HepG2 (cell line): ENCODE measurements around the gene PSKH1. TPM values are rescaled to one million over a fixed set of nuclear protein-coding genes. Genes with fewer than 3 reads are reported as not detected.

Experiments
- ATAC-seq: fragments of 200-7000 bp; cut with Tn5 transposase; 3 replicates; pipeline ENCODE4 v1.9.1; 2020; ENCODE audit warnings: mild to moderate bottlenecking, moderate library complexity
- BruUV-seq: library from RNA; stranded (reverse); fragments of 400-500 nt; replicated peaks from 2 replicates; lab custom pipeline; 2021; lab: Mats Ljungman, UMichigan
- CTCF ChIA-PET: fragments of 300-600 bp; formaldehyde crosslinking; extraction: SDS; loops from one replicate; lab custom pipeline; 2021; ENCODE audit warnings: low total read pairs, inconsistent platforms, low intra/inter-chr PET ratio; lab: Yijun Ruan, JAX
- POLR2A ChIA-PET: fragments of 350-600 bp; sonication (Branson Sonifier 250); formaldehyde crosslinking; loops from one replicate; lab custom pipeline; 2020; ENCODE audit warnings: antibody characterized with exemption, inconsistent platforms; lab: Yijun Ruan, JAX
- DNase-seq: peaks from one replicate; pipeline ENCODE4 v3.0.0-alpha.2; 2015; ENCODE audit warnings: low spot score
- FAIRE-seq: peaks from 3 replicates; lab custom pipeline; 2011; peaks lifted over from hg19 to GRCh38; lab: Jason Lieb, UNC
- H2AFZ ChIP-seq: one replicate; pipeline ENCODE4 v1.6.1; 2011; ENCODE audit warnings: low read length, inconsistent platforms
- H3K27ac ChIP-seq: fragments of 300-600 bp; 3 replicates; pipeline ENCODE4 v1.8.0; 2011; ENCODE audit warnings: mixed run types, mild to moderate bottlenecking, mixed read lengths, low read length, inconsistent platforms; ENCODE audit not compliant: insufficient read depth; ENCODE audit errors: extremely low read length
- H3K27me3 ChIP-seq, 2 experiments: fragments of 200-600 bp in 1 of 2; 2 replicates in 1 of 2; 3 replicates in 1 of 2; pipeline versions ENCODE4 v1.6.0 to v1.8.0; 2011; ENCODE audit warnings: low read length in 2 of 2, mild to moderate bottlenecking in 2 of 2, moderate library complexity in 2 of 2, inconsistent platforms in 1 of 2; ENCODE audit not compliant: insufficient read depth in 2 of 2, control insufficient read depth in 1 of 2
- H3K36me3 ChIP-seq, 2 experiments: fragments of 200-600 bp in 1 of 2; replicated peaks in 1 of 2; 2 replicates in 1 of 2; 3 replicates in 1 of 2; pipeline versions ENCODE4 v1.5.1 to v1.8.0; 2011; ENCODE audit warnings: low read length in 2 of 2, inconsistent platforms in 1 of 2; ENCODE audit not compliant: insufficient read depth in 2 of 2, control insufficient read depth in 1 of 2
- H3K4me1 ChIP-seq: 2 replicates; pipeline ENCODE4 v1.5.1; 2012; ENCODE audit warnings: low read length, inconsistent platforms; ENCODE audit not compliant: insufficient read depth
- H3K4me2 ChIP-seq: 2 replicates; pipeline ENCODE4 v1.6.0; 2011; ENCODE audit warnings: low read depth, low read length, inconsistent platforms
- H3K4me3 ChIP-seq, 3 experiments: fragments of 200-600 bp in 1 of 3; sonication (generic), shearing (Covaris generic) in 1 of 3; replicated peaks in 1 of 3; 2 replicates each; pipeline ENCODE4 v1.5.1; 2011 to 2016; ENCODE audit warnings: low read length in 3 of 3, inconsistent platforms in 2 of 3, low read depth in 2 of 3, mild to moderate bottlenecking in 2 of 3, control low read depth in 1 of 3, mixed read lengths in 1 of 3; ENCODE audit not compliant: insufficient read depth in 1 of 3
- H3K79me2 ChIP-seq: one replicate; pipeline ENCODE4 v1.6.1; 2011; ENCODE audit warnings: low read length, inconsistent platforms; ENCODE audit not compliant: insufficient read depth
- H3K9ac ChIP-seq: 2 replicates; pipeline ENCODE4 v1.6.0; 2011; ENCODE audit warnings: mild to moderate bottlenecking, low read depth, low read length, inconsistent platforms; ENCODE audit not compliant: insufficient read depth
- H3K9me3 ChIP-seq: 2 replicates; pipeline ENCODE4 v1.5.1; 2012; ENCODE audit warnings: mild to moderate bottlenecking, low read length
- H4K20me1 ChIP-seq: 2 replicates; pipeline ENCODE4 v1.6.0; 2011; ENCODE audit warnings: inconsistent platforms, mild to moderate bottlenecking, low read length, moderate library complexity; ENCODE audit not compliant: insufficient read depth
- CTCF ChIP-seq: sonication (generic); formaldehyde crosslinking; IDR thresholded peaks from 2 replicates; pipeline ENCODE4 v1.5.0; 2020; ENCODE audit warnings: mild to moderate bottlenecking, missing genetic modification reagents, moderate library complexity
- FOXC1 ChIP-seq: sonication (generic); formaldehyde crosslinking; IDR thresholded peaks from 2 replicates; pipeline ENCODE4 v1.8.0; 2022; ENCODE audit warnings: mild to moderate bottlenecking, missing genetic modification reagents, borderline replicate concordance
- HNF4A ChIP-seq: sonication (generic); formaldehyde crosslinking; IDR thresholded peaks from 2 replicates; pipeline ENCODE4 v1.4.0; 2020; ENCODE audit warnings: missing genetic modification reagents
- MYC ChIP-seq: sonication (generic); formaldehyde crosslinking; IDR thresholded peaks from 2 replicates; pipeline ENCODE4 v1.9.0; 2021; ENCODE audit warnings: missing genetic modification reagents, borderline replicate concordance
- RBM22 ChIP-seq: fragments of 200-400 bp; formaldehyde crosslinking; optimal IDR thresholded peaks from 2 replicates; pipeline ENCODE3; 2017; ENCODE audit warnings: mild to moderate bottlenecking, low read length, moderate library complexity
- RXRA ChIP-seq: sonication (generic); formaldehyde crosslinking; IDR thresholded peaks from 2 replicates; pipeline ENCODE4 v1.5.1; 2020; ENCODE audit warnings: missing genetic modification reagents
- ZBTB2 ChIP-seq: sonication (generic); formaldehyde crosslinking; IDR thresholded peaks from 2 replicates; pipeline ENCODE4 v1.8.0; 2022; ENCODE audit warnings: low read depth, missing genetic modification reagents
- ZFP41 ChIP-seq: sonication (generic); formaldehyde crosslinking; IDR thresholded peaks from 2 replicates; pipeline ENCODE4 v1.4.0; 2020; ENCODE audit warnings: mild to moderate bottlenecking, missing genetic modification reagents, borderline replicate concordance
- ZKSCAN1 ChIP-seq: fragments of 150-350 bp; IDR thresholded peaks from 2 replicates; pipeline ENCODE4 v1.6.1; 2014; ENCODE audit warnings: low read length
- ZNF282 ChIP-seq: fragments of 450-650 bp; IDR thresholded peaks from 2 replicates; pipeline ENCODE4 v1.6.1; 2018; ENCODE audit not compliant: partially characterized antibody
- ZNF30 ChIP-seq: sonication (generic); formaldehyde crosslinking; IDR thresholded peaks from 2 replicates; pipeline ENCODE4 v1.5.0; 2020; ENCODE audit warnings: mild to moderate bottlenecking, missing genetic modification reagents
- ZNF572 ChIP-seq: sonication (generic); formaldehyde crosslinking; IDR thresholded peaks from 2 replicates; pipeline ENCODE4 v1.5.1; 2020; ENCODE audit warnings: mild to moderate bottlenecking, missing genetic modification reagents
- ZNF580 ChIP-seq: IDR thresholded peaks from 2 replicates; pipeline ENCODE4 v1.6.1; 2016; ENCODE audit warnings: low read depth, borderline replicate concordance
- ZNF619 ChIP-seq: sonication (generic); formaldehyde crosslinking; IDR thresholded peaks from 2 replicates; pipeline ENCODE4 v1.4.0; 2020; ENCODE audit warnings: mild to moderate bottlenecking, missing genetic modification reagents
- ZNF687 ChIP-seq: sonication (generic); formaldehyde crosslinking; IDR thresholded peaks from 2 replicates; pipeline ENCODE4 v1.5.1; 2020; ENCODE audit warnings: mild to moderate bottlenecking, missing genetic modification reagents, moderate library complexity
- ZNF839 ChIP-seq: sonication (generic); formaldehyde crosslinking; IDR thresholded peaks from 2 replicates; pipeline ENCODE4 v1.4.0; 2020; ENCODE audit warnings: missing genetic modification reagents, mild to moderate bottlenecking, borderline replicate concordance
- WGBS: methylation state at CpG from one replicate; pipeline ENCODE4 v1.1.6; 2017; ENCODE audit warnings: low lambda C conversion rate; 5-methylcytosine and 5-hydroxymethylcytosine counted together
- in situ Hi-C: cut with HindIII; loops from 2 replicates; pipeline ENCODE4 v1.10.0; 2017; ENCODE audit warnings: low pct_unique_long_range_greater_than_20kb; ENCODE audit not compliant: extremely low pct_ligation_motif_present
- intact Hi-C: fragments of 100-400 bp; cut with micrococcal nuclease; formaldehyde crosslinking; loops from one replicate; pipeline ENCODE4 v1.10.0; 2022; ENCODE audit not compliant: unreplicated experiment
- polyA plus RNA-seq, 8 experiments: library from polyadenylated mRNA; depleted of rRNA in 3 of 8; stranded (reverse) in 7 of 8; unstranded in 1 of 8; fragments of >200 nt; fragmentation: Illumina TruSeq in 4 of 8; extraction: Trizol in 4 of 8; gene quantifications; 2 replicates each; pipeline versions ENCODE4 v1.2.1 to v1.2.3, GENCODE V29; 2011 to 2016; ENCODE audit warnings: low read depth in 4 of 8, missing spikeins in 1 of 8, mixed read lengths in 1 of 8; ENCODE audit not compliant: insufficient read depth in 1 of 8
- total RNA-seq, 5 experiments: library from RNA; depleted of rRNA; stranded (reverse); fragments of >200 nt; fragmentation: Illumina TruSeq; extraction: Trizol; gene quantifications; 2 replicates each; pipeline ENCODE4 v1.2.3, GENCODE V29; 2016; ENCODE audit warnings: low read depth in 1 of 5

Gene PSKH1
- total and polyA plus RNA-seq, 2 of the 13 experiments (the other 11 are each of a cell fraction or from before 2014, with no cell fraction given): 8.4 to 19.1 TPM

GRCh38 chr16:67907397-67908180 lies 14.5 kb downstream of the PSKH1 start:
- peaks cover under 1% of the 10 kb centered on the region; the same call in 1 of the 2 replicates for H4K20me1 ChIP-seq
- WGBS: 67% methylated on average over 11 of the region's 11 CpGs
- intact Hi-C loops (no loop called here), in situ Hi-C loops (no loop called here)
- H3K9me3 ChIP-seq: no peaks in the 10 kb centered on the region
- DNase-seq (peak; percentile 48), ATAC-seq (peak; percentile 83), FAIRE-seq (peak; percentile 71)
- ChIA-PET CTCF (no interaction called here), POLR2A (interaction anchor here (1.1 kb wide), 1 partner anchor 181 kb away, joined by 3 read pairs; no protein-coding TSS in a partner anchor)
- no peak overlapping the region for H2AFZ ChIP-seq
- H3K36me3 ChIP-seq: peaks cover 11 to 37% of the 10 kb centered on the region in 2 experiments
- no peak overlapping the region for H3K4me3 ChIP-seq
- no peaks in the 10 kb centered on the region for H3K27me3 ChIP-seq
- peak overlapping the region; percentile 15; the same call in 1 of the 2 replicates for H3K9ac ChIP-seq
- H3K4me1 ChIP-seq: peaks cover 15% of the 10 kb centered on the region
- H3K79me2 ChIP-seq: no peaks in the 10 kb centered on the region
- no peak overlapping the region for H3K4me2 ChIP-seq
- peak overlapping the region; percentile 20 for H3K27ac ChIP-seq
- no TSS peak for BruUV-seq
- TF ChIP-seq ZKSCAN1: no peak
- TF ChIP-seq ZFP41 (CRISPR knock-in tag): 0 out of 2 replicates have a peak, but pooled peaks have one; percentile 52
- TF ChIP-seq FOXC1 (CRISPR knock-in tag): 0 out of 2 replicates have a peak, but pooled peaks have one; percentile 42
- peak; percentile 67 for TF ChIP-seq CTCF (CRISPR knock-in tag)
- no peak for TF ChIP-seq MYC (CRISPR knock-in tag)
- peak; percentile 19; the same call in 1 of the 2 replicates for TF ChIP-seq RXRA (CRISPR knock-in tag)
- TF ChIP-seq ZNF687 (CRISPR knock-in tag): peak; percentile 52
- no peak for TF ChIP-seq ZNF580 (CRISPR knock-in tag)
- no peak for TF ChIP-seq ZNF282
- TF ChIP-seq ZBTB2 (CRISPR knock-in tag): no peak
- TF ChIP-seq ZNF619 (CRISPR knock-in tag): 0 out of 2 replicates have a peak, but pooled peaks have one; percentile 20
- peak; percentile 25 for TF ChIP-seq RBM22
- 0 out of 2 replicates have a peak, but pooled peaks have one; percentile 45 for TF ChIP-seq ZNF839 (CRISPR knock-in tag)
- peak; percentile 48; the same call in 1 of the 2 replicates for TF ChIP-seq HNF4A
- TF ChIP-seq ZNF30 (CRISPR knock-in tag): no peak
- TF ChIP-seq ZNF572 (CRISPR knock-in tag): peak; percentile 6; the same call in 1 of the 2 replicates
